Neuron (in vitro differentiated cells): Measurements from ENCODE around the gene TTC23L.

Experiments used
- H2AFZ ChIP-seq: one replicate; pipeline ENCODE4 v1.6.1; 2013; ENCODE audit warnings: low read depth, mild to moderate bottlenecking, inconsistent platforms, low read length, moderate library complexity
- H3K27me3 ChIP-seq: one replicate; pipeline ENCODE4 v1.6.1; 2013; ENCODE audit warnings: low read length; ENCODE audit not compliant: insufficient read depth
- H3K36me3 ChIP-seq: one replicate; pipeline ENCODE4 v1.6.1; 2013; ENCODE audit warnings: low read length; ENCODE audit not compliant: insufficient read depth
- H3K4me1 ChIP-seq: one replicate; pipeline ENCODE4 v1.6.1; 2013; ENCODE audit warnings: low read length; ENCODE audit not compliant: insufficient read depth
- H3K4me3 ChIP-seq: 2 replicates; pipeline ENCODE4 v1.5.1; 2013; ENCODE audit warnings: mild to moderate bottlenecking, low read length, moderate library complexity
- H3K9me3 ChIP-seq: one replicate; pipeline ENCODE4 v1.6.1; 2013; ENCODE audit warnings: low read length

TTC23L gene

GRCh38 chr5:34843497-34843896 lies 4.5 kb downstream of the TTC23L start:
- H3K4me3 ChIP-seq: no peak overlapping the region
- H2AFZ ChIP-seq: no peak overlapping the region
- peaks cover 5% of the 10 kb centered on the region for H3K9me3 ChIP-seq
- H3K4me1 ChIP-seq: peaks cover 10% of the 10 kb centered on the region
- no peaks in the 10 kb centered on the region for H3K36me3 ChIP-seq
- no peaks in the 10 kb centered on the region for H3K27me3 ChIP-seq

DNA sequence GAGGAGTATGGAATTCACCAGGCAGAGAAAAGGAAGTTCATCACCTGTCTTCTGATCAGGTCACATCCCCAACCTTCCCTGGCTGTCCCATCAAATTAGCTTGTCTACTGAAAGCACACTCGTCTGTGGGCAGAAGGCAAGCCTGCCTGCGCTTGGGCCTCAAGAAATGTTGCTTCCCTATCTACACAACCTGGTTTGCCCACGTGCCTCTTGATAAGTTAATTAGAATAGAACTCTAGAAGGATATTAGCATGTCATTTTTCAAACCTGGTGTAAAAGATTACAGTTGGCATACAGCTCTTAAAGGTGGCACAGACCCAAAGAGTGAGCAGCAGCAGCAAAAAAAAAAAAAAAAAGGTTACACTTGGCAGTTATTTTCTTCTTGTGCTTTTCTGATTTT lies 5.1 kb downstream of the TTC23L start:
- Histone ChIP-seq H2AFZ (no peak overlapping the region), H3K4me3 (no peak overlapping the region), H3K36me3 (no peaks in the 10 kb centered on the region), H3K9me3 (peaks cover 5% of the 10 kb centered on the region), H3K27me3 (no peaks in the 10 kb centered on the region), H3K4me1 (peaks cover 8% of the 10 kb centered on the region)

DNA sequence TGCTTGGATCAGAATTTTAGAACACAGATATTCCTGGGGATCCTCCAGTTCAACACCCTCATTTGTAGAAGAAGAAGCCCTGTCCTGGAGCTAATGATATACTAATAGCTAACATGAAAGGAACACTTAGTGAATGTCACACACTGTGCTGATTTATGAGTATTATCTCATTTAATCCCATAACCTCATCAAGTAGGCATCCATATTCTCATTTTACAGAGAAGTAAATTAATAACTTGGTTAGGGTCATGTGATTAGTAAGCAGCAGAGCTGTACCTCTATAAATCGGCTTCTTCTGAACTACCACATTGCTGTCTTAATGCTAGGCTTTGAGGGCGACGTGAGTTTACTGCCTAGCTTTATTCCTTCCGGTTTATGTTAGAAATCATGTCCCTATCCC lies 6.0 kb downstream of the TTC23L start:
- Histone ChIP-seq H3K4me1 (peaks cover 3% of the 10 kb centered on the region), H3K36me3 (no peaks in the 10 kb centered on the region), H3K4me3 (no peak overlapping the region), H2AFZ (no peak overlapping the region), H3K9me3 (peaks cover 5% of the 10 kb centered on the region), H3K27me3 (no peaks in the 10 kb centered on the region)

DNA sequence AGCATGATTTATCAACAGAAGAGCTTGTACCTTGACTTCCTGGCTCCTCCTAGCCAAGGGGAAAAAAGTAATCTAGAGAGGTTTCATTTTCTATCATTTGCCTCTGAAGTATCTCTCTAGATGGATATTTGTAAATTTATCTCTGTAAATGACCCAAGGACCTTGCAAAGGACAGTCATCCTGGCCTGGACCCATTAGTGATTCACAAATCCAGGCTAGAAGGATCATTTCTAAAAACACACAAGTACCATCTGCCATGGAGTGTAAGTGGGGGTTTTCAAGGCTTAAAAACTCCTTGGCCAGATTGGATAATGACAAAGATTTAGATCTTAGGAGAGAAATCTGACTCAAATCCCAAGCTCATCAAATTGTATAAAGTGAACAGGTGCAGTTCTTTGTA lies 8.1 kb downstream of the TTC23L start:
- Histone ChIP-seq H3K4me1 (peaks cover 3% of the 10 kb centered on the region), H3K4me3 (no peak overlapping the region), H3K27me3 (no peaks in the 10 kb centered on the region), H3K36me3 (no peaks in the 10 kb centered on the region), H2AFZ (no peak overlapping the region), H3K9me3 (peaks cover 5% of the 10 kb centered on the region)

GRCh38 chr5:34847552-34847951 lies 8.6 kb downstream of the TTC23L start:
- Histone ChIP-seq H3K36me3 (no peaks in the 10 kb centered on the region), H3K27me3 (no peaks in the 10 kb centered on the region), H3K9me3 (peaks cover 3% of the 10 kb centered on the region), H3K4me1 (peaks cover 2% of the 10 kb centered on the region), H2AFZ (no peak overlapping the region), H3K4me3 (no peak overlapping the region)

- Histone ChIP-seq H3K4me3 (no peak overlapping the region), H3K36me3 (no peaks in the 10 kb centered on the region), H3K27me3 (no peaks in the 10 kb centered on the region), H3K9me3 (peaks cover 2% of the 10 kb centered on the region), H2AFZ (no peak overlapping the region), H3K4me1 (no peaks in the 10 kb centered on the region)
Observed at GRCh38 chr5:34848230-34848629, 9.3 kb downstream of the TTC23L start.

DNA sequence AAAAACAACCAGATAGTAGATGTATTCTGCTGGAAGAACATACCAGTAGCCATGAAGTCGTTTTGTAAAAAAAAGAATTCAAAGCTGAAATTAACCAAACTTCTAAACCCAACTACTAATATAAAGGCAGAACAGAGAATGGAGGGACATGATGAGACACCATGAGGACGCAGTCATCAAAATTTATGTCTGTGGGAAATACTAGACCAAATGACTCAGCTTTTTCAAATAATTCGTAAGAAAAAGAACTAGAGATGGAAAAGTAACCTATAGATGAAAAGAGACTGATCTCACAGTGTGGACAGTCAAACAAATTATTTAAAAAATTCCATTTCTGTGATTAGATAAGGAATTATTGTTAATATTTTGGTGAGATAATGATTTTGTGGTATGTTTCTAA lies 10.3 kb downstream of the TTC23L start:
- Histone ChIP-seq H3K36me3 (no peaks in the 10 kb centered on the region), H3K4me1 (peaks cover 8% of the 10 kb centered on the region), H2AFZ (no peak overlapping the region), H3K4me3 (no peak overlapping the region), H3K9me3 (peaks cover 2% of the 10 kb centered on the region), H3K27me3 (no peaks in the 10 kb centered on the region)

DNA sequence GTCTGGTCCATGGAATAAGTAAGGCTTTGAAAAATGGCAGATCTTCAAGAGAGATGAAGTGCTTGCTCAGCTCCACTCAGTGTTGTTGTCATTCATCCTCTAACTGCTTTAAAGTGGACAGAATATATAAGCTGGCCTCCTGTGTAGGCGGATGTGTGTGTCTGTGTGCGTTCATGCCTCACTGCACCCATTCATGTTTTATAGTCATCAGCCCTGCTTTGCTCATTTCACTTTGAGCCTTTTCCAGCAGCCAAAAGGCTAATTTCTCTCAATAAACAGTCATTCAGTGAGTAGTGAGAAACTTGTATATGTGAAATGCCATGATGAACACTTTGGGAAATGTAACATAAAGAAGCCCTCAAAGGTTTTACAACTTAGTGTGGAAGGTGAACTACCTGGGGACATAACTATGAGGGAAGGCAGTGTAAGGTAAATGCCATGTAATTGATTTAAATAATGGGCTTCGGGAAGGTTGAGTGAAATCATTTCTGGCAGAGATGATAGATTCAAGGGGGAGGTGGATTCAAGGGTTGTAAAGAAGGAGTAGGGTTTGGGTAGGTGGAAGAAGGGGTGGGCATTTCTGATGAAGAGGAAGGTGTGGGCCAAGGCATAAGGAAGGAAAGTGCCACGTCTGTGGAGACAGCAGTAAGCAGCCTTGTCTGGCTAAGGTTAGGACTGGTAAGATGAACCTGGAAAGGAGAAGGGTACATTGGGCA lies 15.7 kb downstream of the TTC23L start:
- Histone ChIP-seq H3K4me3 (no peak overlapping the region), H3K4me1 (peaks cover 17% of the 10 kb centered on the region), H3K27me3 (no peaks in the 10 kb centered on the region), H3K36me3 (no peaks in the 10 kb centered on the region), H3K9me3 (peaks cover 2% of the 10 kb centered on the region), H2AFZ (no peak overlapping the region)

DNA sequence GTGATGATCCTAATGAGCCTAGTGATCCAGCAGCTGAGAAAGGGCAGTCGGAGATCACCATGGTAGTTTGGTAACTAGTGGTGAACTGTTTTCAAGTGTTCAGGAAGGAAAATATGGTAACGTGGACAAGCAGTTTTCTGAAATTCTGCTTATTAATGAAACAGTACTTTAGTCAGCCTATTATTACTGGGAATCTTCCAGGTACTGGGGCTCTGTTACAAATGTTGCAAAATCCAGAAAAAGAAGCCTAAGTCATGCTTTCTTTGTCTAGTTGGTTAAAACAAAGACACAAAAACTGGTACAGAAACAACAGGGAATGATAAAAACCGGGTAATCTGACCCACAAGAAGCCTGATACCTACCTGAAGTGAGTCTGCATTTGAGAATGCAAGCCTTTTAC lies 18.2 kb downstream of the TTC23L start:
- Histone ChIP-seq H3K4me3 (no peak overlapping the region), H3K36me3 (no peaks in the 10 kb centered on the region)

DNA sequence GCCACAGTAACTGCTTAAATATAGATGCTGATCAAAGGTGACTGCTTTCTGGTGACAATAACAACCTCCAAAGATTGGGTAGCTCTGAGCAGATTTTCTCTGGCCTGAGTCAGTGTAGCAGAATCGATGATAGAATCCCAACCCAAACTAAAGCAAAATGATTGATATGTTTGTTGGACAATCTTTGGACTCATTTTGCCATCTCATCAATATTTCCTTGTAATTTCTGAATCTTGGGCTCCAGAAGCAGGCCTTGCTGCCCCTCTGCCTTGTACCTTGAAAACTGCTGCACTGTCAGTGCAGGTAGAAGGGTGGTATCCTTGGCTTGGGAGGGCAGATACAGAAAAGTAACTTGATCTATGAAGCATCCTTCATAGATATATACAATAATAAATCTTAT lies 18.9 kb downstream of the TTC23L start:
- H3K4me1 ChIP-seq: peaks cover 17% of the 10 kb centered on the region
- H2AFZ ChIP-seq: no peak overlapping the region
- no peaks in the 10 kb centered on the region for H3K27me3 ChIP-seq
- H3K36me3 ChIP-seq: no peaks in the 10 kb centered on the region
- H3K4me3 ChIP-seq: no peak overlapping the region
- peaks cover under 1% of the 10 kb centered on the region for H3K9me3 ChIP-seq

More for the DNA sequence above, 18.2 kb downstream of the TTC23L start:
- Histone ChIP-seq H2AFZ (no peak overlapping the region), H3K27me3 (no peaks in the 10 kb centered on the region), H3K9me3 (peaks cover 2% of the 10 kb centered on the region), H3K4me1 (peaks cover 17% of the 10 kb centered on the region)

GRCh38 chr5:34858790-34859189 lies 19.8 kb downstream of the TTC23L start:
- Histone ChIP-seq H3K4me3 (no peak overlapping the region), H2AFZ (no peak overlapping the region), H3K4me1 (peaks cover 13% of the 10 kb centered on the region), H3K27me3 (no peaks in the 10 kb centered on the region), H3K36me3 (no peaks in the 10 kb centered on the region), H3K9me3 (no peaks in the 10 kb centered on the region)

- Histone ChIP-seq H3K4me3 (no peak overlapping the region), H3K4me1 (peaks cover 9% of the 10 kb centered on the region), H3K9me3 (no peaks in the 10 kb centered on the region), H3K36me3 (no peaks in the 10 kb centered on the region), H2AFZ (no peak overlapping the region), H3K27me3 (no peaks in the 10 kb centered on the region)
Observed at GRCh38 chr5:34859253-34859652, 20.3 kb downstream of the TTC23L start.

GRCh38 chr5:34863946-34864345 lies 25.0 kb downstream of the TTC23L start:
- Histone ChIP-seq H2AFZ (no peak overlapping the region), H3K4me1 (peaks cover 3% of the 10 kb centered on the region), H3K27me3 (no peaks in the 10 kb centered on the region), H3K36me3 (no peaks in the 10 kb centered on the region), H3K4me3 (no peak overlapping the region), H3K9me3 (no peaks in the 10 kb centered on the region)

DNA sequence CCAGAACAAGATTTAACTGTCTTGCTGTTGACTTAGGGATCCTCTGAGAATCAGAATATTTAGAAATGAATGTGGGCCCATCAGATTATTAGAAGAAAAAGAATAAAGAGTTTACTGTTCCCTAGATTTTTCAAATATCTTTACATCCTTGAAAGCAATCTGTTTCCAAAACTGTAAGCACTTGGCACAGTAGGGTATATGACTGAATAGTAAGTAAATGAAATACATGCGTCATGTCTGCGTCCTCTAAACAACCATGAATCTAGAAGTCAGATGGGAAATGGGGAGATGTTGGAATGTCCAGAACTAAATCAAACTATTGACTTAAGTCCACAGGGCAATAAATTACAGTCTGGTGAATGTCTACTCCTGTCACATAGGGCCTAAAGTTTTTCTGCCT lies 26.1 kb downstream of the TTC23L start:
- Histone ChIP-seq H3K27me3 (no peaks in the 10 kb centered on the region), H3K4me1 (peaks cover 13% of the 10 kb centered on the region), H3K4me3 (no peak overlapping the region), H3K9me3 (no peaks in the 10 kb centered on the region), H3K36me3 (no peaks in the 10 kb centered on the region), H2AFZ (no peak overlapping the region)
